Measurements from ENCODE around the gene CCDC14.
"Not testable (repeated sequence)": the region's sequence is repeated elsewhere in the genome, so short reads cannot be mapped to it uniquely, and the experiment has no call there.

The CCDC14 gene

GRCh38 chr3:123966799-123967198, 5.8 kb upstream of the CCDC14 start:
- not testable (repeated sequence) for DNase-seq (ENCODE audit: low spot score)
- FAIRE-seq = peak; percentile 89

- not testable (repeated sequence) for DNase-seq (ENCODE audit: low spot score); FAIRE-seq
Measured at GRCh38 chr3:123964793-123965192, 3.8 kb upstream of the CCDC14 start.

- no peak for FAIRE-seq
- DNase-seq (ENCODE audit: low spot score) = no peak
Measured at GRCh38 chr3:123961508-123961856, 453 bp upstream of the CCDC14 start.

- FAIRE-seq (no peak), DNase-seq (ENCODE audit: low spot score) (no peak)
Measured at GRCh38 chr3:123953735-123954134, 7.3 kb downstream of the CCDC14 start.

GRCh38 chr3:123952844-123953520, 8.0 kb downstream of the CCDC14 start:
- no peak for DNase-seq (ENCODE audit: low spot score)
- FAIRE-seq = peak; percentile 77

- FAIRE-seq (no peak), DNase-seq (ENCODE audit: low spot score) (no peak)
Measured at GRCh38 chr3:123951522-123952447, 9.2 kb downstream of the CCDC14 start.

- DNase-seq (ENCODE audit: low spot score) = no peak
- FAIRE-seq = peak; percentile 52
Measured at GRCh38 chr3:123949641-123950040, 11.4 kb downstream of the CCDC14 start.

GRCh38 chr3:123948449-123948848, 12.6 kb downstream of the CCDC14 start:
- no peak for FAIRE-seq
- DNase-seq (ENCODE audit: low spot score) = no peak

GRCh38 chr3:123947482-123947881, 13.5 kb downstream of the CCDC14 start:
- FAIRE-seq (no peak), DNase-seq (ENCODE audit: low spot score) (no peak)

- no peak for DNase-seq (ENCODE audit: low spot score)
Measured at GRCh38 chr3:123941542-123941941, 19.5 kb downstream of the CCDC14 start.

GRCh38 chr3:123941121-123941520, 19.9 kb downstream of the CCDC14 start:
- DNase-seq (ENCODE audit: low spot score) (no peak), FAIRE-seq (no peak)

More at GRCh38 chr3:123941542-123941941, 19.5 kb downstream of the CCDC14 start:
- no peak for FAIRE-seq

GRCh38 chr3:123939706-123940105, 21.3 kb downstream of the CCDC14 start:
- FAIRE-seq = no peak
- no peak for DNase-seq (ENCODE audit: low spot score)

- DNase-seq (ENCODE audit: low spot score) (no peak), FAIRE-seq (no peak)
Measured at GRCh38 chr3:123936400-123936799, 24.6 kb downstream of the CCDC14 start.

GRCh38 chr3:123935830-123936229, 25.2 kb downstream of the CCDC14 start:
- DNase-seq (ENCODE audit: low spot score) = no peak
- no peak for FAIRE-seq

GRCh38 chr3:123934250-123934649, 26.8 kb downstream of the CCDC14 start:
- FAIRE-seq (no peak), DNase-seq (ENCODE audit: low spot score) (no peak)

- DNase-seq (ENCODE audit: low spot score) = no peak
- FAIRE-seq = no peak
Measured at GRCh38 chr3:123930445-123930844, 30.6 kb downstream of the CCDC14 start.

GRCh38 chr3:123929325-123929724, 31.7 kb downstream of the CCDC14 start:
- DNase-seq (ENCODE audit: low spot score) (no peak), FAIRE-seq (no peak)

GRCh38 chr3:123926396-123926795, 34.6 kb downstream of the CCDC14 start:
- DNase-seq (ENCODE audit: low spot score) (no peak), FAIRE-seq (no peak)

- no peak for FAIRE-seq
- no peak for DNase-seq (ENCODE audit: low spot score)
Measured at GRCh38 chr3:123920868-123921267, 40.2 kb downstream of the CCDC14 start.

GRCh38 chr3:123920383-123920782, 40.6 kb downstream of the CCDC14 start:
- FAIRE-seq = no peak

GRCh38 chr3:123919353-123919752, 41.7 kb downstream of the CCDC14 start:
- no peak for DNase-seq (ENCODE audit: low spot score)
- FAIRE-seq = no peak

More at GRCh38 chr3:123920383-123920782, 40.6 kb downstream of the CCDC14 start:
- no peak for DNase-seq (ENCODE audit: low spot score)

GRCh38 chr3:123914829-123915228, 46.2 kb downstream of the CCDC14 start:
- DNase-seq (ENCODE audit: low spot score) = no peak
- FAIRE-seq = peak; percentile 56

Measured in urothelium cell line (cell line).